ENCODE data around the gene LIF.
A peak's percentile ranks its signal among the peaks of the same experiment; 100 is the strongest.

Gene LIF

GRCh38 chr22:30245985-30246813 is at the start of gene LIF:
TSS of gene LIF (minus strand) at chr22:30246759. CDS start at chr22:30246695, 64 bp downstream.
- FAIRE-seq (no peak), DNase-seq (ENCODE audit: insufficient read length, low spot score) (no peak)

- DNase-seq (ENCODE audit: insufficient read length, low spot score) (no peak), FAIRE-seq (no peak)
Observed at GRCh38 chr22:30296324-30296723, 49.8 kb upstream of the LIF start.

GRCh38 chr22:30295576-30295975 is 49.0 kb upstream of the LIF start:
- FAIRE-seq (no peak), DNase-seq (ENCODE audit: insufficient read length, low spot score) (no peak)

GRCh38 chr22:30294830-30295229 is 48.3 kb upstream of the LIF start:
- DNase-seq (ENCODE audit: insufficient read length, low spot score) (no peak), FAIRE-seq (no peak)

- FAIRE-seq, result no peak
- no peak for DNase-seq (ENCODE audit: insufficient read length, low spot score)
Observed at GRCh38 chr22:30294066-30294465, 47.5 kb upstream of the LIF start.

GRCh38 chr22:30293026-30293425 is 46.5 kb upstream of the LIF start:
- DNase-seq (ENCODE audit: insufficient read length, low spot score) (no peak), FAIRE-seq (no peak)

GRCh38 chr22:30292069-30292970 is 45.8 kb upstream of the LIF start:
- DNase-seq (ENCODE audit: insufficient read length, low spot score) (no peak), FAIRE-seq (no peak)

GRCh38 chr22:30291058-30291892 is 44.7 kb upstream of the LIF start:
- DNase-seq (ENCODE audit: insufficient read length, low spot score) (no peak), FAIRE-seq (no peak)

GRCh38 chr22:30290342-30291057 is 43.9 kb upstream of the LIF start:
- DNase-seq (ENCODE audit: insufficient read length, low spot score), result no peak

GRCh38 chr22:30289980-30290313 is 43.4 kb upstream of the LIF start:
- FAIRE-seq (no peak), DNase-seq (ENCODE audit: insufficient read length, low spot score) (no peak)

More at GRCh38 chr22:30290342-30291057, 43.9 kb upstream of the LIF start:
- FAIRE-seq, result no peak

GRCh38 chr22:30289141-30289979 is 42.8 kb upstream of the LIF start, which contains the start of gene CASTOR1:
TSS of gene CASTOR1 (minus strand) at chr22:30289505. CDS start at chr22:30289497, 8 bp downstream.
- FAIRE-seq, result peak; percentile 86

GRCh38 chr22:30288419-30289140 is 42.0 kb upstream of the LIF start:
- FAIRE-seq, result no peak
- DNase-seq (ENCODE audit: insufficient read length, low spot score), result no peak

More at GRCh38 chr22:30289141-30289979, 42.8 kb upstream of the LIF start, which contains the start of gene CASTOR1:
- DNase-seq (ENCODE audit: insufficient read length, low spot score), result peak; percentile 94

GRCh38 chr22:30287648-30288418 is 41.3 kb upstream of the LIF start:
- peak; percentile 54 for FAIRE-seq
- peak; percentile 74 for DNase-seq (ENCODE audit: insufficient read length, low spot score)

- FAIRE-seq, result no peak
- DNase-seq (ENCODE audit: insufficient read length, low spot score), result peak; percentile 57
Observed at GRCh38 chr22:30286813-30287647, 40.5 kb upstream of the LIF start.

GRCh38 chr22:30286331-30286730 is 39.8 kb upstream of the LIF start:
- no peak for DNase-seq (ENCODE audit: insufficient read length, low spot score)
- no peak for FAIRE-seq

- FAIRE-seq, result no peak
Observed at GRCh38 chr22:30285846-30286200, 39.3 kb upstream of the LIF start.

More at GRCh38 chr22:30285846-30286200, 39.3 kb upstream of the LIF start:
- DNase-seq (ENCODE audit: insufficient read length, low spot score), result no peak

Measured in HTR-8/SVneo (cell line).